ENCODE data around the gene RBM46.
"Not testable (repeated sequence)": the region's sequence is repeated elsewhere in the genome, so short reads cannot be mapped to it uniquely, and the experiment has no call there.

The RBM46 gene

DNA sequence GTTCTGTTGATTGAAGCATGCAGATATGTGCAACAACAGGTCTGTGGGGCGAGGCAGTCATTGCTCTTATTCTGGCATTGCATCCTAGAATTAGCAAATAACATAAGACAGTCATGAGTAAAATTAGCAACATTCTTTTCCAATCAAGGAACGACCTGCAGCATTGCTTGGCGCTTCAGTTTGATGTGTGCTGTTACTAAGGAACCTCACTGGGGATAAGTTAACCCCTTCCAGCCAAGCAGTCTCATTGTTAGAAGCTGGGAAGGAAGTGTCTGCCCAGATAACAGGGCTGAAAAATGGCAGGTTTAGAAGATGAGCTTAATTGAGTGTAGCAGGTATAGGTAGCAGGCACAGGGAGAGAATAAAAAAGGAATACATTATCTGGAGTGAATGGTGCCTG is 55.4 kb downstream of the RBM46 start:
- no peak for DNase-seq (ENCODE audit: low spot score)

GRCh38 chr4:154838155-154838554 is 57.1 kb downstream of the RBM46 start:
- DNase-seq (ENCODE audit: low spot score), result no peak

DNA sequence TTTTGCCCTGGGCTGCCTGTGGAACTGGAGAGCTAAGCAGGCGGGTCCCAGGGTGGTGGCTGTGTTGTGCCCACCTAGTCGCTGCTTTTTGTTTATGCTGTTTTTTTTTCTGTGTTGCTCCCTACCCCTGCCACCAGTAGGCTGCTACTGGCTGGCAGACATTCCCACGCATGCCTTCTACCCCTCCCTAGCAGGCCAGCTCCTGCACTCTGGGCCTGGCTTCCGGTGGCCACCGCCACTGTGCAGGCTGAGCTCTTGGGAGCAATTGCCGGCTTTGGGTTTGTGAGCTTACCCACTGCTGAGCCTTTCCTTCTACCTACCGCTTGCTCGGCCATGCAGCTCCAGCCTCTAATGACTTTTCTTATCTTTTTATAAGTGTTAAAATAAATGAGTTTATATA is 57.6 kb downstream of the RBM46 start:
- DNase-seq (ENCODE audit: low spot score), result no peak

DNA sequence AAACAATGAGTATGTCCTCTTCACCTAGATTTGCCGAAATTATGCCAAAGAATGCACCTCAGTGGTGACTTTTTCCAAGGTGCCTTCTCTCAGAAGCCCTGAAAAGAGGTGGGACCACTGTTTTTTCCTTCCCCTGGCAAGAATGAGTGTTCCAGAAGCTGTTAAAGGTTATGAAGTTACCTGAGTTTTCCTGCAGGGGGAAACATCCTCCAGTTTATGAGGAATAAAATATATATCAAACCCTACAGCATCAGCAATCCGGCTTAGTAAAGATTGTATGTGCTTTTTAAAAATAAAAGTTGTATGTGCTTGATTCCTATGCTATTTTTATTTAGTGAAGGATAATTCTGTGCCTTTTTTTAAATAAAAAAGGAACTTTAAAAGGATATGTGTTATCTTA is 73.3 kb downstream of the RBM46 start:
- DNase-seq (ENCODE audit: low spot score), result no peak

- DNase-seq (ENCODE audit: low spot score), result no peak
Measured at GRCh38 chr4:154858166-154858565, 77.1 kb downstream of the RBM46 start.

GRCh38 chr4:154868414-154869194 is 87.5 kb downstream of the RBM46 start:
- DNase-seq (ENCODE audit: low spot score), result no peak

DNA sequence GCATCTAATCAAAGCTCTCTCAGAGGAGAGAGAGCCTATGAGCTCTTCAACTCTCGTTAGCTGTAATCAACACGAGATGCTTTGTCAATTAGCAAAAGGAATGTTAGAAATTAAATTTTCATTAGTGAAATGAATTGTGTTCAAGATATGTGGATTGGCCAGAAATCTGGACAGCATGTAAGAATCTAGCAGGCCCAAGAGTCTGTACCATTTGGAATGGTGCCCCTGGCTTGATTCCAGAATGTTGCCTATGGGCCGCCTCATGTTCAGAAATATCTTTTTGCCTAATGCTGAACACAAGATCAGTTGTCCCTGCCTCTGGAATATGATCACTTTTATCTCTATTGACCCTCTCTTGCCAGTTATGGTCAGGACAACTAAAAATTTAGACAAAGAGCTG is 88.2 kb downstream of the RBM46 start:
- no peak for DNase-seq (ENCODE audit: low spot score)

DNA sequence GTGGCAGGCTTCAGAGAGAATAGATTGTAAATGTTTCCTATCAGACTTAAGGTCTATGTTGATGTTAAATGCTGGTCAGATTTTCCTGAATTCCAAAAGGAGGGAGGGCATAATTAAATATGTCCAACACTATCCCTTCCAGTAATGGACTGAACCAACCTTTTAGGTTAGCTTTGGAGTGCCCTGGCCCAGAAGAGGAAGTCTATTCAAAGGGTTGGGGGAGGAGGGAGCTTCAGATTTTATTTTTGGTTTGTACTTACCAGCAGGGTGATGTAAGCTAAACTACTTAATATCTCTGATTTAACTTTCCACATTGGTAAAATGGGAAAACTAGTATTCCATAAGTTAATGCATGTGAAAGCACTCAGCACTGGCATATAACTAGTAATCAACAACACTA is 91.1 kb downstream of the RBM46 start:
- DNase-seq (ENCODE audit: low spot score), result no peak

GRCh38 chr4:154874049-154874448 is 93.0 kb downstream of the RBM46 start:
- DNase-seq (ENCODE audit: low spot score), result not testable (repeated sequence)

DNA sequence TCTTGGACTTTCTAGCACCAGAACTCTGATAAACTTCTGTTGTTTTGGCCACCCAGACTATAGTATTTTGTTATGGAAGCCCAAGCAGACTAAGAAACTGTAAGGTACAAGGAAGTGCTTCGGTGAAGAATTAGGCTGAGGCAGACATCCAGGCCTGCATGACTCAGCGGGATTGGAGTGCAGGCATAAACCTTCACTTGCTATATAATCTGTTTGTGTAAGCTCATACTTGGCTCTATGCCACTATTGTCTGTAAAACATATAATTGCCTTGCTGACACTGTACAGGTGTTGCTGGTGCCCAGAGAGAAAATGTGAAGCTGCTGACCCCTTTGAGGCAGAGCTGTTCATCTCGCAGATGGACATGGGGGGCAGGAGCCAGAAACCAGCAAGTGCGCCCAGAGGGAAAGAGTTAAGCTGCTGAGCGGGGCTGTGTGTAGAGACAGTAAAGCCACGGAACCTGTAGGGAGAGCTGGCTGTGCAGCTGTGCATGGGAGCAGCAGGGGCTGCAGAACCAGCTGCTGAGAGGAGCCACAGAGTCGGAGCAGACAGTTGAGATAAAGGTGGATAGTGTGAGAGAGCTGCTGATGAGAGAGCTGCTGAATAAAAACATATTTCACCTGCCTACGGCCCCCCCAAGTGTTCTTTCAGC is 96.2 kb downstream of the RBM46 start:
- no peak for DNase-seq (ENCODE audit: low spot score)

All from AG08395 (cell line).